ENCODE measurements around the gene PCDHB1.
"Not testable (repeated sequence)": the region's sequence is repeated elsewhere in the genome, so short reads cannot be mapped to it uniquely, and the experiment has no call there.

The PCDHB1 gene

GRCh38 chr5:141077826-141078225, 26.7 kb downstream of the PCDHB1 start:
- no peak for DNase-seq

GRCh38 chr5:141082228-141082627, 31.1 kb downstream of the PCDHB1 start:
- no peak for DNase-seq

- DNase-seq: peak; percentile 24
Observed at GRCh38 chr5:141084487-141084989, 33.4 kb downstream of the PCDHB1 start.

- peak; percentile 62 for DNase-seq
Observed at GRCh38 chr5:141094481-141095262, 43.5 kb downstream of the PCDHB1 start, which contains the start of gene PCDHB2. TSS of gene PCDHB2 (plus strand) at chr5:141094615. CDS start at chr5:141094791, 176 bp downstream.

- DNase-seq: no peak
Observed at GRCh38 chr5:141095263-141095641, 44.1 kb downstream of the PCDHB1 start.

- not testable (repeated sequence) for DNase-seq
Observed at GRCh38 chr5:141096181-141096580, 45.0 kb downstream of the PCDHB1 start.

GRCh38 chr5:141096586-141096985, 45.4 kb downstream of the PCDHB1 start:
- not testable (repeated sequence) for DNase-seq

GRCh38 chr5:141100243-141100805, 49.1 kb downstream of the PCDHB1 start, which contains the start of gene PCDHB3:
TSS of gene PCDHB3 (plus strand) at chr5:141100473. CDS start at chr5:141100650, 177 bp downstream.
- DNase-seq: peak; percentile 24

GRCh38 chr5:141101059-141101458, 49.9 kb downstream of the PCDHB1 start:
- no peak for DNase-seq

GRCh38 chr5:141102070-141102469, 50.9 kb downstream of the PCDHB1 start:
- DNase-seq: not testable (repeated sequence)

- DNase-seq: not testable (repeated sequence)
Observed at GRCh38 chr5:141102471-141102870, 51.3 kb downstream of the PCDHB1 start.

GRCh38 chr5:141105350-141105749, 54.2 kb downstream of the PCDHB1 start:
- no peak for DNase-seq
